Central memory CD8-positive, alpha-beta T cell (primary cell): Measurements from ENCODE around the gene SLC8A2.
A peak's percentile ranks its signal among the peaks of the same experiment; 100 is the strongest.

Source experiments
- ATAC-seq: fragments of 150-1000 bp; cut with Tn5 transposase; replicated peaks from 2 replicates; pipeline ENCODE4 v1.10.0; 2022; ENCODE audit warnings: mild to moderate bottlenecking, moderate FRiP score, moderate number of reproducible peaks; ENCODE audit not compliant: poor library complexity, severe bottlenecking; ENCODE audit errors: extremely low read depth
- DNase-seq, 2 donors: peaks; one replicate each; pipeline ENCODE4 v3.0.0; 2021; ENCODE audit warnings: low spot score in 2 of 2
- H3K27ac Mint-ChIP-seq: one replicate; pipeline ENCODE4 v1.8.0; 2022; ENCODE audit warnings: low read depth, mild to moderate bottlenecking, moderate library complexity, mixed read lengths
- H3K27me3 Mint-ChIP-seq: one replicate; pipeline ENCODE4 v1.8.0; 2022; ENCODE audit warnings: mixed read lengths
- H3K36me3 Mint-ChIP-seq: one replicate; pipeline ENCODE4 v1.8.0; 2022; ENCODE audit warnings: mild to moderate bottlenecking, moderate library complexity, mixed read lengths; ENCODE audit not compliant: insufficient read depth
- H3K4me1 Mint-ChIP-seq: one replicate; pipeline ENCODE4 v1.8.0; 2022; ENCODE audit warnings: mixed read lengths
- H3K4me3 Mint-ChIP-seq: one replicate; pipeline ENCODE4 v1.8.0; 2022; ENCODE audit warnings: mild to moderate bottlenecking, moderate library complexity, mixed read lengths
- H3K9me3 Mint-ChIP-seq: one replicate; pipeline ENCODE4 v1.8.0; 2022; ENCODE audit warnings: mixed read lengths

SLC8A2 gene

DNA sequence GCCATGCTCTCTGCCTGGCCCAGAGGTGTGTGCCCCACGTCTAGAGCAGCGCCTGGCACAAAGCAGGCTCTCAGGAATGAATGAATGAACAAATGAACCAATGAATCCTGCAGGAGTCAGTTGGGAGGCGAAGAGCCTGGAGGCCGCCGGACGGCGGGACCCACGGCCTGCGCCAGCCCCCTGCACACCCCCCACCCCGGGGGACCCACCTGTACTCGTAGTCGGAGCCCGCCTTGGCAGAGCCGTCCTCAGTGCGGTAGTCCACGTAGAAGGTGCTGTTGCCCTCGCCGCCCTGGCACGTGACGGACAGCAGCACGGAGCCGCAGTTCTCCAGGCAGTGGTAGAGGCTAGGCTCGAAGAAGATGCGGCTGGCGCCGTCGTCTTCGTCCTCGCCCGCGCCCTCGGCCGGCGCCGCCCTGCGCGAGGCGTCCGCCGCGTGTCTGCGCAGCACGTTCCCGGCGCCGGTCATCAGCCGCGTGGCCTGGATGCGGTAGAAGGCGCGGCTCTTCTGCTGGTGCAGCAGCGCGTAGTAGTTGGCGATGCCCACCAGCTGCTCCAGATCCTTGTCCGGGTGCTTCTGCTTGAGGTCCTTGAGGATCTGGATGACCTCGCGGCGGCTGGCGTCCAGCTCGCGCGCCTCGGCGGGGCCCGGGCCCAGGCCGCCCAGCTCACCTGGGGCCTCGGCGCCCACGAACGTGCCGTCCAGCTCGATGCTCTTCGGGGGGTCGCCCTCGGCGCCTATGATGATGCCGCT is 14.8 kb downstream of the SLC8A2 start:
- Mint-ChIP-seq H3K27me3 (peaks cover 30% of the 10 kb centered on the region), H3K4me3 (no peak overlapping the region), H3K4me1 (no peaks in the 10 kb centered on the region), H3K36me3 (peaks cover 4% of the 10 kb centered on the region), H3K27ac (no peak overlapping the region), H3K9me3 (no peaks in the 10 kb centered on the region)
- DNase-seq (no peak), ATAC-seq (no peak)

DNA sequence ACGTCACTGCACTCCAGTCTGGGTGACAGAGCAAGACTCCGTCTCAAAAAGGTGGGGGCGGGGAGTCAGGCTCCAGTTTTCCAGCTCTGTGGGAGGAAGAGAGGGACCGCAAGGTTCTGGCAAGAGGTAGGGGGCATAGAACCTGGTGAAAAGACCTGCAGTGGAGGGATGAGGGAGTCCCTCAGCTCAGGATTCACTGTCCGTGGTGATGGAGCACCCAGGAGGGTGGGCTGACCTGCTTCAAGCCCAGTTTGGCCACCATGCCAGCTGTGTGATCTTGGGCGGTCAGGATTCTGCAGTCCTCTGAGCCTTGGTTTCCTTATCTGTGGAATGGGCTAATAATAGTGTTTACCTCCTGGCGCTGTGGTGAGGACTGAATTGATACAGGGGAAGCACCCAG is 21.2 kb downstream of the SLC8A2 start:
- H3K4me1 Mint-ChIP-seq = peaks cover 16% of the 10 kb centered on the region
- peaks cover 73% of the 10 kb centered on the region for H3K27me3 Mint-ChIP-seq
- H3K27ac Mint-ChIP-seq = no peak overlapping the region
- no peaks in the 10 kb centered on the region for H3K9me3 Mint-ChIP-seq
- ATAC-seq = no peak
- no peak overlapping the region for H3K4me3 Mint-ChIP-seq
- DNase-seq = no peak
- peaks cover 2% of the 10 kb centered on the region for H3K36me3 Mint-ChIP-seq

DNA sequence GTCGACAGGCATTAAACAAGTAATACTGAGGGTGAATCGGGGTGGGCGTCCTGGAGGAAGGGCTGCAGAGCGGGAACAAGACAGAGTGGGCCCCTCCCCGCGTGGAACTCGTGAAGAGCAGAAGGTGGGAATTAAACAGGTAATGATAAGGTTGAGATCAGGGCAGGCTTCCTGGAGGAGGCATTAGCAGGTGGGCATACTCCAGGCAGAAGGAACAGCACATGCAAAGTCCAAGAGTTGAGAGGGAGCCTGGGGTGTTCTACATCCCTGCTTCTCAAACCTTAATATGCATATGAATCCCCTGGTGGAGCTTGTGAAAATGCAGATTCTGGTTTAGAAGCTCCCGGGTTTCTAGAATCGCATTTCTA is 23.3 kb downstream of the SLC8A2 start:
- DNase-seq (no peak), ATAC-seq (no peak)
- peaks cover 78% of the 10 kb centered on the region for H3K27me3 Mint-ChIP-seq
- H3K4me1 Mint-ChIP-seq = peaks cover 36% of the 10 kb centered on the region
- H3K9me3 Mint-ChIP-seq = no peaks in the 10 kb centered on the region
- H3K27ac Mint-ChIP-seq = no peak overlapping the region
- no peak overlapping the region for H3K4me3 Mint-ChIP-seq
- H3K36me3 Mint-ChIP-seq = no peaks in the 10 kb centered on the region

DNA sequence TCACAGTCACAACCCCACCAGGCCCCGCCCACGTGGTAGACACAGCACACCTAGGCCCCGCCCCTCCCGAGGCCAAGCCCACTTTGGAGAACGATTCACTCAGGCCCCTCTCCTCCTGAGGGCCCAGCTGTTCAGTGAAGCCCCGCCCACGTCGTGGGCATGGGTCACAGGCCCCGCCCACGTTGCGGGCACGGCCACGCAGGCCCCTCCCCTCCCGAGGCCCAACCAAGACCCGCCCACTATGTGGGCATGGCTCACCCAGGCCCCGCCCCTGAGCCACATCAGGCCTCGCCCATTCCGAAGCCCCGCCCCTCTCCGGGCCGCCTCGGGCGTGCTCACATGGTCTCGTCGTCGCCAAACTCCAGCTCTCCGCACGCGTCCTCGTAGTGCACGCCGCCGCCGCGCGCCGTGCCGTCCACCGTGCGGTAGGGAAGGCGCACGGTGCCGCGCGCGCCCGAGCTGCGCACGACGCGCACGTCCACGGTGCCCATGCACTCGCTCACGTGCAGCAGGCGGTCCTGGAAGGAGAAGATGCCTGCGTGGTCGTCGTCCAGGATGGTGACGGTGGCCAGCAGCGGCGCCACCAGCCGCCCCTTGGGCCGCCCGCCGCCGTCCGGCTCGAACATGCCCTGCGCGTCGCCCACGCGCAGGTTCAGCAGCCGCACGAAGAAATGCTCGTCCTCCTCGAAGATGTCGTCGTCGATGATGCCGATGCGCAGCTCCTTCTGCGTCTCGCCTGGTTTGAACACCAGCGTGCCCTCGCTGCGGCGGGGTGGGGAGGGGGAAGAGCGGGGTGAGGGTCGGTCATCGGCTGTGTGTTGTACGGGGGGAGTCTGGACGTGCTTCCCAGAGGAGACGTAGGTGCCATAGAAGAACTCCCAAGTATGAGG is 24.0 kb downstream of the SLC8A2 start:
- peak; percentile 15 for ATAC-seq
- H3K4me1 Mint-ChIP-seq = peaks cover 43% of the 10 kb centered on the region
- H3K27me3 Mint-ChIP-seq = peaks cover 84% of the 10 kb centered on the region
- peak overlapping the region; percentile 50 for H3K4me3 Mint-ChIP-seq
- H3K36me3 Mint-ChIP-seq = no peaks in the 10 kb centered on the region
- no peaks in the 10 kb centered on the region for H3K9me3 Mint-ChIP-seq
- peak in 1 of 2 donors; percentile 14 for DNase-seq
- H3K27ac Mint-ChIP-seq = no peak overlapping the region

GRCh38 chr19:47446534-47447469 is 24.9 kb downstream of the SLC8A2 start:
- ATAC-seq (no peak), DNase-seq (no peak)
- H3K27ac Mint-ChIP-seq = no peak overlapping the region
- H3K4me1 Mint-ChIP-seq = peaks cover 43% of the 10 kb centered on the region
- peaks cover 90% of the 10 kb centered on the region for H3K27me3 Mint-ChIP-seq
- peak overlapping the region; percentile 50 for H3K4me3 Mint-ChIP-seq
- H3K9me3 Mint-ChIP-seq = no peaks in the 10 kb centered on the region
- no peaks in the 10 kb centered on the region for H3K36me3 Mint-ChIP-seq

GRCh38 chr19:47445937-47446402 is 25.7 kb downstream of the SLC8A2 start:
- DNase-seq (peak; percentile 46 to 47), ATAC-seq (peak; percentile 86)
- Mint-ChIP-seq H3K4me3 (peak overlapping the region; percentile 61), H3K36me3 (no peaks in the 10 kb centered on the region), H3K4me1 (peaks cover 43% of the 10 kb centered on the region), H3K27ac (no peak overlapping the region), H3K27me3 (peaks cover 93% of the 10 kb centered on the region), H3K9me3 (no peaks in the 10 kb centered on the region)

DNA sequence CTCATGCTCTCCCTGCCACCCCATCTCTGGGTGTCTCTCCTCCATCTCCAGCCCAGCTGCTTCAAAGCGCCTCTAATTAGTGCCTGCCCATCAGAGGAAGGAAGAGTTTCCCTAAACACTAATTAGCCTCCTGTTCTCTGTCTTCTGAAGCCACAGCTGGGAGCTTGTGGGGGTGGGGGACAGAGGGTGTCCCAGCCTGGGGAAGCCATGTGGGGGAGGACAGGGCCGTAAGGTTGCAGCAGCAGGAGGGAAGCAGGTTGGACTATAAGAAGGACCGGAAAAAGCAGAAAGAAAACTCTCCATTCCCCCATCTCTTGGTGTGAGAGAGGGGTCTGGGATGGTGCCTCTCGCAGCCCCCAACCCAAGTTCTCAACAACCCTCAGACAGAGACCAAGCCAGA is 26.2 kb downstream of the SLC8A2 start:
- H3K27ac Mint-ChIP-seq = no peak overlapping the region
- peaks cover 43% of the 10 kb centered on the region for H3K4me1 Mint-ChIP-seq
- H3K36me3 Mint-ChIP-seq = no peaks in the 10 kb centered on the region
- DNase-seq (no peak), ATAC-seq (no peak)
- peaks cover 95% of the 10 kb centered on the region for H3K27me3 Mint-ChIP-seq
- H3K9me3 Mint-ChIP-seq = no peaks in the 10 kb centered on the region
- H3K4me3 Mint-ChIP-seq = peak overlapping the region; percentile 61

- DNase-seq (peak in 1 of 2 donors; percentile 21), ATAC-seq (no peak)
- H3K27ac Mint-ChIP-seq = no peak overlapping the region
- peaks cover 95% of the 10 kb centered on the region for H3K27me3 Mint-ChIP-seq
- H3K9me3 Mint-ChIP-seq = no peaks in the 10 kb centered on the region
- no peaks in the 10 kb centered on the region for H3K36me3 Mint-ChIP-seq
- peak overlapping the region; percentile 61 for H3K4me3 Mint-ChIP-seq
- peaks cover 43% of the 10 kb centered on the region for H3K4me1 Mint-ChIP-seq
Observed at GRCh38 chr19:47444388-47444821, 27.3 kb downstream of the SLC8A2 start.

DNA sequence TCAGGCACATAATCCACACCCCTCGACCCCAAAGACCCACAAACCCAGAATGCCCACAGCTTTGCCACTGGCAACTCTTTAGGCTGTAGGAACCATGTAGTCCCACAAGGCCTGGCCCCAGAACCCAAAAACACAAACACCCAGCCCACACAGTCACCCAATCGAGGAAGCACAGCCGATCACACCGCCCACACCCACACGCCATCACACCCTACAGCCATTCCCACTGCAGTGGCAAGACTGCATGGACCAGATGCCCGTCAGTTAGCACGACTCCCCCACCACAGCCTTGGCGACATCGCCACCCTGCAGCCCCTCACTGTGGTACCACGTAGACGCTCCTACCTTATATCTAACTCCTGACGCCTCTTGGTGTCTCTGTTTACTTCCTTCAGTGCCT is 28.4 kb downstream of the SLC8A2 start:
- no peak for ATAC-seq

DNA sequence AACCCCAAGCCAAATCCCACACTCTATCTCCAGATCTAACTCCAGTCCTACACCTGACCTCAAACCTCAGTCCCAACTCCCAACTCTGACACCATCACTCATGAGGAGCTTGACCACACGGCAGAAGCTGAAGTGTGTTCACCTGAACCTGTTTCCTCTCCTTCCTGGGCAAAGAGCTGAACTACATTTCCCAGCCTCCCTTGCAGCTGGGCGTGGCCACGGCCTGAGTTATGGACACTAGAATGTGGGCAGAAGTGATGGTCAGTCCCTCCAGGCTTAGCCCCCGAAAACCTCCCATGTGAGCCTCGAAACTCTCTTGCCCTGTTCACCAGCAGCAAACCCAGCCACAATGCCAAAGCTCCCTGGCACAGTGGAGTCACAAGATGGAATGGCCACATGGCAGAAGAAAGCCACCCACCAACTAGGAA is 32.9 kb downstream of the SLC8A2 start:
- ATAC-seq = no peak
- H3K27ac Mint-ChIP-seq = no peak overlapping the region

More for the DNA sequence above, 28.4 kb downstream of the SLC8A2 start:
- DNase-seq = no peak
- Mint-ChIP-seq H3K27me3 (peaks cover 95% of the 10 kb centered on the region), H3K9me3 (no peaks in the 10 kb centered on the region), H3K27ac (no peak overlapping the region), H3K4me3 (no peak overlapping the region), H3K4me1 (peaks cover 43% of the 10 kb centered on the region), H3K36me3 (no peaks in the 10 kb centered on the region)

GRCh38 chr19:47437500-47437899 is 34.2 kb downstream of the SLC8A2 start:
- H3K9me3 Mint-ChIP-seq = no peaks in the 10 kb centered on the region
- peaks cover 74% of the 10 kb centered on the region for H3K27me3 Mint-ChIP-seq
- H3K27ac Mint-ChIP-seq = no peak overlapping the region
- H3K4me1 Mint-ChIP-seq = peaks cover 27% of the 10 kb centered on the region
- ATAC-seq = no peak
- no peak overlapping the region for H3K4me3 Mint-ChIP-seq
- DNase-seq = no peak
- H3K36me3 Mint-ChIP-seq = peaks cover 3% of the 10 kb centered on the region

More for the DNA sequence above, 32.9 kb downstream of the SLC8A2 start:
- H3K36me3 Mint-ChIP-seq = peaks cover 3% of the 10 kb centered on the region
- peaks cover 87% of the 10 kb centered on the region for H3K27me3 Mint-ChIP-seq
- peaks cover 38% of the 10 kb centered on the region for H3K4me1 Mint-ChIP-seq
- no peaks in the 10 kb centered on the region for H3K9me3 Mint-ChIP-seq
- H3K4me3 Mint-ChIP-seq = no peak overlapping the region
- no peak for DNase-seq
